IMR-90 (cell line): ENCODE data around the gene USP32. TPM values are rescaled to one million over a fixed set of nuclear protein-coding genes. Genes with fewer than 3 reads are reported as not detected.

Source experiments
- ATAC-seq: fragments of 200-7000 bp; cut with Tn5 transposase; 2 replicates; pipeline ENCODE4 v1.9.1; 2020; ENCODE audit warnings: low read depth, mild to moderate bottlenecking, moderate library complexity
- BruUV-seq: library from RNA; stranded (reverse); fragments of 400-500 nt; replicated peaks from 2 replicates; lab custom pipeline; 2021; lab: Mats Ljungman, UMichigan
- CTCF ChIA-PET: fragments of 300-600 bp; formaldehyde crosslinking; extraction: SDS; loops from one replicate; lab custom pipeline; 2021; ENCODE audit warnings: antibody characterized with exemption; lab: Yijun Ruan, JAX
- POLR2A ChIA-PET: fragments of 300-600 bp; sonication (Branson Sonifier 250); formaldehyde crosslinking; loops from one replicate; lab custom pipeline; 2022; ENCODE audit warnings: antibody characterized with exemption; ENCODE audit not compliant: unreplicated experiment; lab: Charles Lee
- DNase-seq: peaks from one replicate; pipeline ENCODE4 v3.0.0; 2013
- H2AFZ ChIP-seq: replicated peaks from 2 replicates; pipeline ENCODE3; 2013; ENCODE audit warnings: low read length, mild to moderate bottlenecking; ENCODE audit not compliant: poor library complexity
- H2AK5ac ChIP-seq: 2 replicates; pipeline ENCODE4 v1.6.1; 2013; ENCODE audit warnings: low read depth, low read length, inconsistent platforms
- H2AK9ac ChIP-seq: replicated peaks from 2 replicates; pipeline ENCODE3; 2013; ENCODE audit warnings: mild to moderate bottlenecking, low read depth, low read length, moderate library complexity; ENCODE audit not compliant: poor library complexity
- H2BK120ac ChIP-seq: 2 replicates; pipeline ENCODE4 v1.6.1; 2013; ENCODE audit warnings: low read depth, low read length, inconsistent platforms
- H2BK15ac ChIP-seq: 3 replicates; pipeline ENCODE4 v1.6.1; 2013; ENCODE audit warnings: low read depth, low read length, inconsistent platforms
- H2BK20ac ChIP-seq: 2 replicates; pipeline ENCODE4 v1.6.1; 2013; ENCODE audit warnings: low read depth, mild to moderate bottlenecking, inconsistent platforms, low read length, moderate library complexity
- H2BK5ac ChIP-seq: 2 replicates; pipeline ENCODE4 v1.6.1; 2013; ENCODE audit warnings: mild to moderate bottlenecking, low read depth, low read length, inconsistent platforms; ENCODE audit not compliant: poor library complexity, severe bottlenecking
- H3K14ac ChIP-seq: replicated peaks from 2 replicates; pipeline ENCODE4 v1.6.1; 2013; ENCODE audit warnings: low read depth, low read length, inconsistent platforms
- H3K18ac ChIP-seq: 2 replicates; pipeline ENCODE4 v1.6.1; 2013; ENCODE audit warnings: low read depth, low read length, control low read depth
- H3K23ac ChIP-seq: 2 replicates; pipeline ENCODE4 v1.6.1; 2013; ENCODE audit warnings: low read depth, low read length, inconsistent platforms
- H3K27ac ChIP-seq: 2 replicates; pipeline ENCODE4 v1.5.1; 2013; ENCODE audit warnings: mild to moderate bottlenecking, control low read depth, low read length; ENCODE audit not compliant: insufficient read depth
- H3K27me3 ChIP-seq: 2 replicates; pipeline ENCODE4 v1.6.1; 2013; ENCODE audit warnings: low read length; ENCODE audit not compliant: control insufficient read depth, insufficient read depth
- H3K36me3 ChIP-seq: 2 replicates; pipeline ENCODE4 v1.6.1; 2013; ENCODE audit warnings: low read length, mixed read lengths; ENCODE audit not compliant: control insufficient read depth, insufficient read depth
- H3K4ac ChIP-seq: 2 replicates; pipeline ENCODE4 v1.6.1; 2013; ENCODE audit warnings: low read depth, low read length, inconsistent platforms
- H3K4me1 ChIP-seq: 2 replicates; pipeline ENCODE4 v1.6.1; 2013; ENCODE audit warnings: low read length, mixed read lengths; ENCODE audit not compliant: control insufficient read depth, insufficient read depth
- H3K4me2 ChIP-seq: 2 replicates; pipeline ENCODE4 v1.6.1; 2013; ENCODE audit warnings: low read depth, mild to moderate bottlenecking, control low read depth, low read length, moderate library complexity
- H3K4me3 ChIP-seq: 2 replicates; pipeline ENCODE4 v1.5.1; 2013; ENCODE audit warnings: low read depth, mild to moderate bottlenecking, control low read depth, low read length, moderate library complexity; ENCODE audit not compliant: insufficient read depth
- H3K56ac ChIP-seq: 2 replicates; pipeline ENCODE4 v1.6.1; 2013; ENCODE audit warnings: low read length, inconsistent platforms; ENCODE audit not compliant: insufficient read depth; ENCODE audit errors: extremely low read depth
- H3K79me1 ChIP-seq, 2 experiments: 2 replicates each; pipeline ENCODE4 v1.6.1; 2013; ENCODE audit warnings: low read length in 2 of 2, inconsistent platforms in 1 of 2, low read depth in 1 of 2
- H3K9ac ChIP-seq: 2 replicates; pipeline ENCODE4 v1.6.1; 2013; ENCODE audit warnings: low read depth, low read length, control low read depth
- H3K9me1 ChIP-seq: 2 replicates; pipeline ENCODE4 v1.6.1; 2013; ENCODE audit warnings: low read length, inconsistent platforms; ENCODE audit not compliant: insufficient read depth
- H3K9me3 ChIP-seq: 2 replicates; pipeline ENCODE4 v1.6.1; 2013; ENCODE audit warnings: low read length; ENCODE audit not compliant: control insufficient read depth, insufficient read depth
- H4K20me1 ChIP-seq: 2 replicates; pipeline ENCODE4 v1.6.1; 2013; ENCODE audit warnings: low read length, inconsistent platforms; ENCODE audit not compliant: insufficient read depth
- H4K5ac ChIP-seq: 2 replicates; pipeline ENCODE4 v1.6.1; 2013; ENCODE audit warnings: mild to moderate bottlenecking, low read depth, low read length, control low read depth
- H4K8ac ChIP-seq, 2 experiments: 2 replicates each; pipeline ENCODE4 v1.6.1; 2013; ENCODE audit warnings: low read depth in 2 of 2, low read length in 2 of 2, control low read depth in 1 of 2, inconsistent platforms in 1 of 2
- H4K91ac ChIP-seq: 2 replicates; pipeline ENCODE4 v1.6.1; 2013; ENCODE audit warnings: low read depth, low read length, inconsistent platforms; ENCODE audit not compliant: insufficient read depth
- BHLHE40 ChIP-seq: fragments of 150-350 bp; IDR thresholded peaks from 2 replicates; pipeline ENCODE4 v1.6.1; 2016; ENCODE audit warnings: mild to moderate bottlenecking, low read depth, low read length
- CEBPB ChIP-seq: IDR thresholded peaks from 2 replicates; pipeline ENCODE4 v1.6.1; 2012; ENCODE audit warnings: low read depth, low read length, improper control_type of control experiment
- CHD1 ChIP-seq: IDR thresholded peaks from 2 replicates; pipeline ENCODE4 v1.6.1; 2012; ENCODE audit warnings: low read depth, low read length, improper control_type of control experiment
- FOS ChIP-seq: fragments of 150-350 bp; IDR thresholded peaks from 2 replicates; pipeline ENCODE4 v1.6.1; 2016; ENCODE audit warnings: low read depth, low read length
- MAFK ChIP-seq: IDR thresholded peaks from 2 replicates; pipeline ENCODE4 v1.6.1; 2012; ENCODE audit warnings: low read depth, low read length, improper control_type of control experiment
- MAZ ChIP-seq: IDR thresholded peaks from 2 replicates; pipeline ENCODE4 v1.6.1; 2012; ENCODE audit warnings: low read depth, mild to moderate bottlenecking, low read length, improper control_type of control experiment, moderate library complexity, borderline replicate concordance
- MXI1 ChIP-seq: IDR thresholded peaks from 2 replicates; pipeline ENCODE4 v1.6.1; 2012; ENCODE audit warnings: low read depth, mild to moderate bottlenecking, low read length, moderate library complexity, borderline replicate concordance
- NFE2L2 ChIP-seq: fragments of 150-350 bp; IDR thresholded peaks from 2 replicates; pipeline ENCODE4 v1.6.1; 2016; ENCODE audit warnings: low read depth, mild to moderate bottlenecking, low read length
- POLR2A ChIP-seq: IDR thresholded peaks from 2 replicates; pipeline ENCODE4 v1.6.1; 2012; ENCODE audit warnings: mild to moderate bottlenecking, low read depth, low read length
- RAD21 ChIP-seq: IDR thresholded peaks from 2 replicates; pipeline ENCODE4 v1.6.1; 2012; ENCODE audit warnings: low read length, improper control_type of control experiment
- RCOR1 ChIP-seq: IDR thresholded peaks from 2 replicates; pipeline ENCODE4 v1.6.1; 2012; ENCODE audit warnings: mild to moderate bottlenecking, low read length, improper control_type of control experiment; ENCODE audit not compliant: insufficient replicate concordance
- RFX5 ChIP-seq: IDR thresholded peaks from 2 replicates; pipeline ENCODE4 v1.8.0; 2012; ENCODE audit warnings: low read depth, mild to moderate bottlenecking, low read length, moderate library complexity
- SMC3 ChIP-seq: fragments of 150-350 bp; IDR thresholded peaks from 2 replicates; pipeline ENCODE4 v1.6.1; 2016; ENCODE audit warnings: low read depth, mild to moderate bottlenecking, antibody characterized with exemption, low read length, moderate library complexity
- WGBS, 2 experiments: methylation state at CpG; one replicate each; pipeline versions ENCODE4 v1.1.5 to v1.1.7; 2013; ENCODE audit warnings: missing lambda C conversion rate in 2 of 2; ENCODE audit not compliant: insufficient read length in 1 of 2; ENCODE audit errors: extremely low coverage in 2 of 2; 5-methylcytosine and 5-hydroxymethylcytosine counted together
- dilution Hi-C: fragments of 300-500 bp; cut with HindIII; formaldehyde crosslinking; loops from one replicate; pipeline ENCODE4 v1.14.3; 2018; ENCODE audit warnings: low sequenced_read_pairs; ENCODE audit not compliant: unreplicated experiment
- in situ Hi-C: fragments of 300-500 bp; cut with MboI; formaldehyde crosslinking; loops from 3 replicates; pipeline ENCODE4 v1.14.3; 2019; ENCODE audit warnings: low sequenced_read_pairs, inconsistent platforms, mixed read lengths
- intact Hi-C: fragments of 100-400 bp; cut with micrococcal nuclease; formaldehyde crosslinking; loops from 2 replicates; pipeline ENCODE4 v1.10.0; 2022
- polyA plus RNA-seq, 3 experiments: library from polyadenylated mRNA; depleted of rRNA; stranded (reverse); fragments of >200 nt; gene quantifications; 2 replicates each; pipeline ENCODE4 v1.2.3, GENCODE V29; 2012; ENCODE audit warnings: low replicate concordance in 1 of 3
- total RNA-seq: library from RNA; depleted of rRNA; stranded (reverse); fragments of >200 nt; gene quantifications from 2 replicates; pipeline ENCODE4 v1.2.3, GENCODE V29; 2012
- TF ChIP-seq, protein P1 (sequence below): conservative IDR thresholded peaks from 2 replicates; pipeline ENCODE4 v1.5.1; 2012; ENCODE audit warnings: mild to moderate bottlenecking, low read depth, low read length, improper control_type of control experiment
- TF ChIP-seq, protein P2 (sequence below): fragments of 150-350 bp; IDR thresholded peaks from 2 replicates; pipeline ENCODE4 v1.6.1; 2016; ENCODE audit warnings: low read depth, mild to moderate bottlenecking, low read length, moderate library complexity, borderline replicate concordance
- TF ChIP-seq, protein P3 (sequence below): fragments of 150-350 bp; IDR thresholded peaks from 2 replicates; pipeline ENCODE4 v1.6.1; 2017; ENCODE audit warnings: mild to moderate bottlenecking, antibody characterized with exemption, low read length, low read depth

The USP32 gene
- total and polyA plus RNA-seq, 2 of the 4 experiments (the other 2 are of a cell fraction) = 16.8 to 46.8 TPM

DNA sequence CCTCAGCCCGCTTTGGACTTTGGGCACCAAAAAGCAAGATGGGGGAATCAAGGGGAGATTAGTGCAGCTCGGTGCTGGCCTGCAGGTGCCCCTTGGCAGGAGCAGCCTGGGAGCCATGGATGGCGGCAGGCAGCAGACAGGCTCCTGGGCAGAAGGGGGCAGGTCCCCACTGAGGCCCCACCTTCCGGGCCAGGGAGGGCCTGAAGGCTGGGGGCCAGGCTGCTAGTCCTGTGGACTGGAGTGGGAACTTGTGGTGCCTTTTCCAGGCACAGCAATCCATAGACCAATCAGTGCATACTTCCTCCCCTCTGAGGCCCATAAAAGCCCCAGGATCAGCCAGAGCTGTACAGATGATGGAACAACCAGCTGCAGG lies 64.0 kb downstream of the USP32 start:
- no peaks in the 10 kb centered on the region for H3K9me3 ChIP-seq
- CTCF ChIA-PET = no interaction called here
- WGBS, 2 experiments = 92% methylated on average over 2 of the region's 4 CpGs; no CpG with 5 or more reads in 1 of the 2 experiments
- no peak overlapping the region for H2AK5ac ChIP-seq
- no peak overlapping the region for H3K4me2 ChIP-seq
- no peak overlapping the region for H3K18ac ChIP-seq
- TF ChIP-seq, protein P1, sequence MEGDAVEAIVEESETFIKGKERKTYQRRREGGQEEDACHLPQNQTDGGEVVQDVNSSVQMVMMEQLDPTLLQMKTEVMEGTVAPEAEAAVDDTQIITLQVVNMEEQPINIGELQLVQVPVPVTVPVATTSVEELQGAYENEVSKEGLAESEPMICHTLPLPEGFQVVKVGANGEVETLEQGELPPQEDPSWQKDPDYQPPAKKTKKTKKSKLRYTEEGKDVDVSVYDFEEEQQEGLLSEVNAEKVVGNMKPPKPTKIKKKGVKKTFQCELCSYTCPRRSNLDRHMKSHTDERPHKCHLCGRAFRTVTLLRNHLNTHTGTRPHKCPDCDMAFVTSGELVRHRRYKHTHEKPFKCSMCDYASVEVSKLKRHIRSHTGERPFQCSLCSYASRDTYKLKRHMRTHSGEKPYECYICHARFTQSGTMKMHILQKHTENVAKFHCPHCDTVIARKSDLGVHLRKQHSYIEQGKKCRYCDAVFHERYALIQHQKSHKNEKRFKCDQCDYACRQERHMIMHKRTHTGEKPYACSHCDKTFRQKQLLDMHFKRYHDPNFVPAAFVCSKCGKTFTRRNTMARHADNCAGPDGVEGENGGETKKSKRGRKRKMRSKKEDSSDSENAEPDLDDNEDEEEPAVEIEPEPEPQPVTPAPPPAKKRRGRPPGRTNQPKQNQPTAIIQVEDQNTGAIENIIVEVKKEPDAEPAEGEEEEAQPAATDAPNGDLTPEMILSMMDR = no peak
- TF ChIP-seq MAZ (no peak), FOS (no peak), CEBPB (no peak), RAD21 (no peak), POLR2A (no peak), NFE2L2 (no peak), CHD1 (no peak), SMC3 (no peak), MXI1 (no peak), MAFK (no peak), RCOR1 (no peak), RFX5 (no peak), BHLHE40 (no peak)
- TF ChIP-seq, protein P2, sequence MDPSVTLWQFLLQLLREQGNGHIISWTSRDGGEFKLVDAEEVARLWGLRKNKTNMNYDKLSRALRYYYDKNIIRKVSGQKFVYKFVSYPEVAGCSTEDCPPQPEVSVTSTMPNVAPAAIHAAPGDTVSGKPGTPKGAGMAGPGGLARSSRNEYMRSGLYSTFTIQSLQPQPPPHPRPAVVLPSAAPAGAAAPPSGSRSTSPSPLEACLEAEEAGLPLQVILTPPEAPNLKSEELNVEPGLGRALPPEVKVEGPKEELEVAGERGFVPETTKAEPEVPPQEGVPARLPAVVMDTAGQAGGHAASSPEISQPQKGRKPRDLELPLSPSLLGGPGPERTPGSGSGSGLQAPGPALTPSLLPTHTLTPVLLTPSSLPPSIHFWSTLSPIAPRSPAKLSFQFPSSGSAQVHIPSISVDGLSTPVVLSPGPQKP = no peak
- TF ChIP-seq, protein P3, sequence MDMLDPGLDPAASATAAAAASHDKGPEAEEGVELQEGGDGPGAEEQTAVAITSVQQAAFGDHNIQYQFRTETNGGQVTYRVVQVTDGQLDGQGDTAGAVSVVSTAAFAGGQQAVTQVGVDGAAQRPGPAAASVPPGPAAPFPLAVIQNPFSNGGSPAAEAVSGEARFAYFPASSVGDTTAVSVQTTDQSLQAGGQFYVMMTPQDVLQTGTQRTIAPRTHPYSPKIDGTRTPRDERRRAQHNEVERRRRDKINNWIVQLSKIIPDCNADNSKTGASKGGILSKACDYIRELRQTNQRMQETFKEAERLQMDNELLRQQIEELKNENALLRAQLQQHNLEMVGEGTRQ = no peak
- no peak overlapping the region for H2BK5ac ChIP-seq
- no peak overlapping the region for H2BK15ac ChIP-seq
- no peak overlapping the region for H2BK20ac ChIP-seq
- no TSS peak for BruUV-seq
- no peak overlapping the region for H4K8ac ChIP-seq
- no peak overlapping the region for H4K5ac ChIP-seq
- no peak overlapping the region for H3K9ac ChIP-seq
- POLR2A ChIA-PET = no interaction called here
- H3K27ac ChIP-seq = no peak overlapping the region
- dilution Hi-C loops = no loop called here
- peaks cover 31% of the 10 kb centered on the region; the same call in 1 of the 2 replicates for H4K20me1 ChIP-seq
- no peak overlapping the region for H2BK120ac ChIP-seq
- H3K14ac ChIP-seq = no peak overlapping the region
- H3K36me3 ChIP-seq = peaks cover 9% of the 10 kb centered on the region; the same call in 1 of the 2 replicates
- in situ Hi-C loops = no loop called here
- no peak overlapping the region for H3K56ac ChIP-seq
- H3K4ac ChIP-seq = no peak overlapping the region
- no peak overlapping the region for H2AFZ ChIP-seq
- H4K91ac ChIP-seq = no peak overlapping the region
- H3K79me1 ChIP-seq = peaks cover 23 to 73% of the 10 kb centered on the region in 2 experiments
- peaks cover 15% of the 10 kb centered on the region for H3K9me1 ChIP-seq
- peaks cover 5% of the 10 kb centered on the region for H3K4me1 ChIP-seq
- H3K4me3 ChIP-seq = no peak overlapping the region
- no peak overlapping the region for H2AK9ac ChIP-seq
- intact Hi-C loops = no loop called here
- no peak for ATAC-seq
- no peak overlapping the region for H3K23ac ChIP-seq
- no peaks in the 10 kb centered on the region for H3K27me3 ChIP-seq
- DNase-seq = no peak
